B cell (primary cell): ENCODE data around the gene TRIP4.

Experiments
- EZH2 ChIP-seq: IDR thresholded peaks from 2 replicates; pipeline ENCODE4 v1.6.1; 2012; ENCODE audit warnings: borderline replicate concordance, low read depth, mild to moderate bottlenecking, moderate library complexity, low read length; ENCODE audit not compliant: insufficient read depth, poor library complexity, severe bottlenecking
- TF ChIP-seq, protein P1 (sequence below): fragments of 200-600 bp; IDR thresholded peaks from one replicate; pipeline ENCODE4 v1.8.0; 2022; ENCODE audit warnings: antibody characterized with exemption, mild to moderate bottlenecking

DNA sequence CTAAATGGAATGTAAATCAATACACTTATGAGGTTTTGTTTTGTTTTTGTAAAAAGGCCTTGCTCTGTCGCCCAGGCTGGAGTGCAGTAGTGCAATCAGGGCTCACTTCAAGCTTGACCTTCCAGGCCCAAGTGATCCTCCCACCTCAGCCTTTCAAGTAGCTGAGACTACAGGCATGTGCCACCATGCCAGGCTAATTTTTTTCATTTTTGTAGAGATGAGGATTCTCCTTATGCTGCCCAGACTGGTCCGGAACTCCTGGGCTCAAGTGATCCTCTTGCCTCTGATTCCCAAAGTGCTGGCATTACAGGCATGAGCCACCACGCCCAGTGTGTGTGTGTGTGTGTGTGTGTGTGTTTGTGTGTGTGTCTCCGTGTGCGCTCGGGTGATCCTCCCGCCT is 1.3 kb upstream of the TRIP4 start:
- TF ChIP-seq, protein P1, sequence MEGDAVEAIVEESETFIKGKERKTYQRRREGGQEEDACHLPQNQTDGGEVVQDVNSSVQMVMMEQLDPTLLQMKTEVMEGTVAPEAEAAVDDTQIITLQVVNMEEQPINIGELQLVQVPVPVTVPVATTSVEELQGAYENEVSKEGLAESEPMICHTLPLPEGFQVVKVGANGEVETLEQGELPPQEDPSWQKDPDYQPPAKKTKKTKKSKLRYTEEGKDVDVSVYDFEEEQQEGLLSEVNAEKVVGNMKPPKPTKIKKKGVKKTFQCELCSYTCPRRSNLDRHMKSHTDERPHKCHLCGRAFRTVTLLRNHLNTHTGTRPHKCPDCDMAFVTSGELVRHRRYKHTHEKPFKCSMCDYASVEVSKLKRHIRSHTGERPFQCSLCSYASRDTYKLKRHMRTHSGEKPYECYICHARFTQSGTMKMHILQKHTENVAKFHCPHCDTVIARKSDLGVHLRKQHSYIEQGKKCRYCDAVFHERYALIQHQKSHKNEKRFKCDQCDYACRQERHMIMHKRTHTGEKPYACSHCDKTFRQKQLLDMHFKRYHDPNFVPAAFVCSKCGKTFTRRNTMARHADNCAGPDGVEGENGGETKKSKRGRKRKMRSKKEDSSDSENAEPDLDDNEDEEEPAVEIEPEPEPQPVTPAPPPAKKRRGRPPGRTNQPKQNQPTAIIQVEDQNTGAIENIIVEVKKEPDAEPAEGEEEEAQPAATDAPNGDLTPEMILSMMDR, result no peak
- no peak for TF ChIP-seq EZH2
